Activated T-cell treated with anti-CD3 and anti-CD28 coated beads for 1 hour (primary cell): Measurements from ENCODE around the gene SEC23B.
"Not testable (repeated sequence)": the region's sequence is repeated elsewhere in the genome, so short reads cannot be mapped to it uniquely, and the experiment has no call there.

ENCODE experiments used
- DNase-seq: peaks from one replicate; pipeline ENCODE4 v3.0.0-alpha.2; 2020; ENCODE audit warnings: low read depth

Gene SEC23B

DNA sequence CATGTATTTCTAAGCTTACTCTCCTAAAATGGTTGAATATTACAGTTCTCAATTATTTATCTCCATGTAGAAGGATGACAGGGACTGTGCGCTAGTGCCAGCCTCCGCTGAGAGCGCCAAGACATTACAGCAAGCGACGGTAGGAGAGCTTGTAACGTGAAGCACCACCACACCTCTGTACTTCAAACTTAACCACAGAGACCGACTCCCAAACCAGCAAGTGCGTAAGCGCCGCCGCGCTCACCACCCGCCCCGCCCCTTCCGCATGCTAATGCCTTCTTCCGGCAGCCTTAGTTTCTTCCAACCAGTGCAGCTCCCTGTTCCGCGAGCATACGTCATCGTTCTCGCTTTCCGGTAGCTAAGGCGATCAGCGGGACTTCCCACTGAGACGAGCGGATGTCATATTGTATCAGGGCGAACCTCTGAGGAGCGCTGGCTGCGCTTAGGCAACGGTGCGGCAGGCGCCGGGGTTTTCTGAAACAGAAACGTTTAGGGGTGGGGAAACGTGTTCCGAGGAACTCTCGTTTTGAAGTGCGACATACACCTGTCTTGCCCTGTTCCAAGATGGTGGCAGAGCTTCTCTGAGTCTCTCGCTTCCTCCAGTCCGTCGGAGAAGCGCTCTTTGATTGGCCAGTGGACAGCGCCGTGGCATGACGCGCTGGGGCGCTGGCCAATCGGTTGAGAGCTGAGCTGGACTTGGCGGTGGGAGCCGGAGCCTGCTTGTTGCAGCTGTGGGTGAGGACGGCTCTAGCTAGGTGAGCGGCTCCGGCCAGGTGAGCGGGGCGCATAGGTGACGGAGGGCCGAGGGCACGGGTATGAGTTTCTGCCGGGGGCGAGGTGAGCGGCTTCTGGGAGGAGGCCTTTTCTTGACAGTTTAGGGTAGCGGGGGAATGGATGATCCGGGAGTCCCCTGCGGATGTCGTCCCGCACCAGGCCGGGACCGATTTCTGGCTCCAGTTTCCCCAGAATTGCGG is at the start of gene SEC23B:
Gene SEC23B (plus strand): TSS at position 723 of the 974 bp plus-strand sequence. CDS start 2,896 bp downstream, outside the sequence.
- DNase-seq = peak; percentile 96

DNA sequence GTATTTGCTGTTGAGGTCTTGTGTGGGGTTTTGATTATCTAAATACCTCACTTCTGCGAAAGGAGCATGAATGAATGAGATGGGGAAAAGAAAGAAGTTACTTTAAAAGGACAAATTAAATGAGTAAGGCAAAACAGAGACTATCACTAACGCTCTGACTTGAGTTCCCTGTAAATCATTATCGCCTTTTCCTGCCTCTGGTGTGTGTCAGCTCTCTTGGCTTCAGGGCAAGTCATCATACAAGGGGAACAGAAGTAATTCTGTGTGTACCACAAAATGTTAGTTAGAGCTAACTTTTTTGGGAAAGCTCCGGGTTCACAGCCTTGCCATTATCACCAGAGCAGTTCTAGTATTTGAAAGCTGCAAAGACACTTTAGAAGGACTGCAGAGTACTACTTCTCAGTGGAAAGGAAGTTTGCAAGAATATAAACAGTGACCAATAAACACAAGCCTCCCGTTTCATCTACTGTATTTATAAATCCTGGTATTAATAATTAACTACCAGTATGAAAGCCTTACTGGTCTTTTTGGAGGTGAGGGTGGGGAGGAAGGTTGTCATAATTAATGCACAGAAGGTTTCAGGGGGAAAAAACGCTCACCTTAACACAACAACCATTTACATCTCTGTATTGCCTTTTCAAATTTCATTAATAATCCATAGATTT is 42.1 kb upstream of the SEC23B start:
- no peak for DNase-seq

DNA sequence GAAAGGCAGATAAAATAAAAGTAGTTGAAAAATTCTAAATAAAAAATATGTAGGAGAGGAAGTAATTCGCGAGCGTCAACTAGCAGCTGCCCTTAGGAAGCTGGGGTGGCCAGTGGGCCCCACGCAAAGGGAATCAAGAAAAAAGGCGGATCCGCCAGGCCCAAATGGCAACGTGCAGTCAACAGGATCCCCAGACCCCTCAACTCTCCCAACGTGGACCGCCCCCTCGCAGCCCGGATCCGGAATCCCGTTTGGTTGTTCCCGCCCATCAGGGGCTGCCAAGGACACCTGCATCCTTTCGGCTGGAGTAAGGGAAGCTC is 41.2 kb upstream of the SEC23B start:
- DNase-seq = no peak

DNA sequence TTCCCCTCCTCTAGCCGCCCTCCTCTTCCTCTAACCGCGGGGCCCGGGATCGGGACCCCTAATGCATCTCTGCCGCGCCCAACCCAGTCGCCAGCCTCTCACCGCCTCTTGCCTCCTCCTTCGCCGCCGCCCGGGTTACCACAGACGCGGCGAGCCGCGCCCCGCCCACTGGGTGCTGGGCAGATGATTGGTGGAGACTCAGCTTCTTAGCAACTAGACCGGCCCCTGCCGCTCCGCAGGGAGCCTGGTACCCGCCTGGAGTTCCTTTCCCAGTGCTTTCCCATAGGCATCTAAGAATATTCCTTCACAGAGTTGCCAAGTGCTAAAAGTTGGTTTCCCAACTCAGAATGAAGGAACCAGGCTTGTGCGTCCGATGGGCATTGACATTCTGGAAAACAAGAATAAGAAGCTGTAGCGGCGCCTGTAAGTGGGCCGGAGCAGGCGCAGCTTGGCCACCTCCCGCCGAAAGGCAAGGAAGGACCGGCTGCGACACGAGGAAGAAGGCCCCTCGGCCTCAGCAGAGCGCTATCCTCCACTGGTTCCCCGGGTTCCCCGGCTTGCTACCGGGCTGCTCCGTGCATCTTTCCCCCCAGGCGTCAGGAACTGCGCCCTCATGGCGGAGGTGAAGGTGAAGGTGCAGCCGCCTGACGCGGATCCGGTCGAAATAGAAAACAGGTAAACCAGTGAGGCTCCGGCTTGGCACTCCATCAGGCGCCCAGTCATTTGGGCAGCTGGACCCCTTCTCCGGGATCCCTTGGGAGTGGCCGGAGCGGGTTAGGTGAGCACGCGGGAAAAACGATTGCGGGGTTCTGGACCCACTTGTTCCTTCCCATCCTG is 40.6 kb upstream of the SEC23B start, which contains the start of the genes DZANK1 and POLR3F:
Gene DZANK1 (minus strand): TSS at position 137 of the 837 bp plus-strand sequence. CDS start 1,672 bp downstream, outside the sequence.
Gene POLR3F (plus strand): TSS at position 497 of the 837 bp plus-strand sequence. CDS start 117 bp downstream, at position 614.
- DNase-seq = peak; percentile 89

DNA sequence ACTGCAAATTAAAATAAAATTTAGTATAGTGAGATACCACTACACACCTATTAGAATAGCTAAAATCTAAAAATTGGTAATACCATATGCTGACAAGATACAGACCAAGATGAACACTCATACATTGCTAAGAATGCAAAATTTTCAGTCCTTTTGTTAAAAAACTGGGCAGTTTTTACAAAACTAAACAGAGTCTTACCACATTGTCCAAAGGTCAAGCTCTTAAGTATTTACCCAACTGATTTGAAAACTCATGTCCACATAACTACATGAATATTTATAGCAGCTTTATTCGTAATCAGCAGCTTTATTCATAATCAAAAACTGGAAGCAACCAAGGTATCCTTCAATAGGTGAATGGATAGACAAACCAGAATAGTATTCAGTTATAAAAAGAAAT is 30.5 kb upstream of the SEC23B start:
- DNase-seq = no peak

DNA sequence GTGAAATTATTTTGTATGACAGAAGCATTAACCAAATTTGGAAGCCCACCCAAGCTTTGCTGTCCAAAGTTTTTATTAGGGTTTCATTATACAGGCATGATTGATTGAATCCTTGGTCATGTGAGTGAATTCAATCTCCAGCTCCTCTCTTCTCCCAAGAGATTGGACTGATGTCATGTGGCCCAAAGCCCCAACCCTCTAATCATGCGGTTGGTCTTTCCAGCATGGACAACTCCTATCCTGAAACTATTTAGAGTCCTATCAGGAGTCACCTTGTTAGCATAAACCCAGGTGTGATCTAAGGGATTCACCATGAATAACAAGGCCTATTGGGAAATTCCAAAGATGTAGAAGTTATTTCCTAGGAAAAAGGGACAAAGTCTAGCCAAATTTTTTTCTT is 29.9 kb upstream of the SEC23B start:
- no peak for DNase-seq

DNA sequence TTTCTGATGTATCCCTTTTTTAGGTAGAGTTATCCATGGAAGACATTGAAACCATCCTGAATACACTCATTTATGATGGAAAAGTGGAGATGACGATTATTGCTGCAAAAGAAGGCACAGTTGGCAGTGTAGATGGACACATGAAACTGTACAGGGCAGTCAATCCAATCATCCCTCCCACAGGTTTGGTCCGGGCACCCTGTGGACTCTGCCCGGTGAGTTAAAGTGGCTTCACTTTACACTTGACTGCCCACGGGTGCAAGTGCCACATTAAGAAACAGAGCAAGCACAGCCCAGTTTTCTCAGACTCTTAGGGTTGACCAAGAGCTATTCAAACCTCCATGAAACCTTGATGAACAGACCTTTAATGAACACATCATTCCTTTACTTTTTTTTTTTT is 26.1 kb upstream of the SEC23B start:
- DNase-seq = no peak

DNA sequence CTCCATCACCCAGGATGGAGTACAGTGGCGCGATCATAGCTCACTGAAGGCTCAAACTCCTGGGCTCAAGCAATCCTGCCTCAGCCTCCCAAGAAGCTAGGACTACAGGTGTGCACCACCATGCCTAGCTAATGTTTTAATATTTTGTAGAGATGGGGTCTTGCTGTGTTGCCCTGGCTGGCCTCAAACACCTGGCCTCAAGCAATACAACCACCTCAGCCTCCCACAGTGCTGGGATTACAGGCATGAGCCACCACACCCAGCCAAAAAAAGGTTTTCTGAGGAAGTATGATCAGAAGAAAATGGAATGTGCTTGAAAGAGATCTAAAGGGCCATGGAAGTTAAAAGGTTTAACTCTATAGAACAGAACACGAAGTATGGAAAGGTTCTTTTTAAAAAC is 19.4 kb upstream of the SEC23B start:
- DNase-seq = no peak

DNA sequence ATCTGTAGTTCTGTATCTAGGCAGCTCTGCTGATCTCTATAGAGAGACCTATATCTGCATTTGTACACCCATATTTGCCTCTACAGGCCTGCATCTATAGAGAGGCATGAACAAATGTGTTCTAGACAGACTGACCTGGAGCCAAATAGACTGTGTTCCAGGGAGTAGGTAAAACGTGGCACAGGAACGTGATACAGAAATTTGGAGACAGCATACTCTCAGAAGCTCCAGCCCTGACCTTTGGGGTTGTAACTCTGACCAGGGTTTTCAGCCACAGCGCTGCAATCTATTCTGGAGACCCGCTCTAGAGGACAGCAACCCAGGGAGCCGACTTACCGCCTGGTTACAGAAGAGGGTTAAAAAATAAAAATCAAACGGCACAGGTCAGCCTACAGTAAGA is 11.7 kb upstream of the SEC23B start:
- DNase-seq = no peak

DNA sequence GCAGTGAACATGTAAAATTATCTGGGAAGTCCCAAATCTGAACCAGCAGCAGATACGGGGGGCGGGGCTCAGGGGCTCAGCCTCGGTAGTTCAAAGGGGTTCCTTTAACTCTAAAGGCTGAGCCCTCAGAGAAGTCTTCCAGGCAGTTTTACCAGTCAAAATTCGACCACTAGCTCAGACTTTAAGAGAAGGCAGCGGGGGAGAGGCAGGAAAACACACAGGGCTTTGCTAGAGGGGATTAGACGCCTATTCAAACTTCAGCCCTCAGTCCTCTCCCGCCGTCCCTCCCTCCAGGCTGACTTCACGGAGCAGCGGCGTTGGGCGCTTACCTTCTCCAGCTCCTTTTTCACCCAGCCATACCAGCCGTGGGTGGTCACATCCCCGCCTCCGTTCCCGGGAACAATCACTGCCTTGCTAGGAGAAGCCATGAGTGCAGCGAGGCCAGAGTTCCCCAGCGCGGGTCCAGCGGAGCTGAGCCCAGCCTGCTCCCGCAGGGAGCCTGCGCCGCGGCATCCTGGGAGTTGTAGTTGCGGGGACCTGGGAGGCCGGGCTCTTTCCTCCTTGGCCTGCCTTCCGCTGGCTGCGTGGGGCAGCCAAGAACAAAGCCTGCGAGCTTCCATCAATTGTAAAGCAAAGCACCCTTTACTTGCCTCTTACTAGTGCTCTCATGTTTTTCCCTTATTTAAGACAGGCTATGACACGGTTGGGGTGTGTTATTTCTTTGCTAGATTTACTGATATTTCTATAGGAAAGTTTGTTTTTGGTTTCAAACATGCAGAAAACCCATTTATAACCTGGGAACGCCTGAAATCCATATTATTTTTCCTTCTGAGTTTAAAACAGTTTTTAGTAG is 10.8 kb upstream of the SEC23B start, which contains the start of gene RBBP9:
Gene RBBP9 (minus strand): TSS at position 486 of the 853 bp plus-strand sequence. CDS start 58 bp downstream, at position 428.
- DNase-seq = peak; percentile 61

DNA sequence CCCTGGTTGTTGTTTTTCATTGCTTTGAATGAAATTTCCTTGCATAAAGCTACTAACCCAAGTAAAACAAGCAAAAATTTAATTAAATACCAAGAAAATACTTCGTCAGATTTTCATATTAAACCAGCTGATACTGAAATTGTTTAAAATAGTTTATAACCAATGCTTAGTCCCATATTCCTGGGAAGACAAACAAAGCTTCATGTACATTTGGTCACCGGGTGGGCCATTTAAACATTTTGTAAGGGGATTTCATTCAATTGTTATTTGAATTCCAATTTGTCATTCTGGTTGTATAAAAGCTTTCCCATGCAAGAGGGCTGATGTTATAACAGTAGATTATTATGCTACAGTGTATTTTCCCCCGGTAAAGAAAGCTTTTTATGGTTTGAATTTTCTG is 10.1 kb upstream of the SEC23B start:
- DNase-seq = no peak

DNA sequence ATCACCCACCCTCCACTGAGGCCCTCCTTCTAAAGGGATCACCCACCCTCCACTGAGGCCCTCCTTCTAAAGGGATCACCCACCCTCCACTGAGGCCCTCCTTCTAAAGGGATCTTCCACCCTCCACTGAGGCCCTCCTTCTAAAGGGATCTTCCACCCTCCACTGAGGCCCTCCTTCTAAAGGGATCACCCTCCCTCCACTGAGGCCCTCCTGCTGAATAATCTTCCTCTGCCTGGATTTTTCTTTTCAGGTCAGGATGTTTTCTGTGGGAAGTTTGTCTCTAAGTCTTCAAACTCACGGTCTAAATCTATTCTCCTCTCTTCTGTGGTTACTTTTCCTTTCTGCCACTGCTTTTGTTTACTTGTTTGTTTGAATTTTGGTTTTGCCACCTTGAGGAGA is 6.1 kb upstream of the SEC23B start:
- DNase-seq = not testable (repeated sequence)

DNA sequence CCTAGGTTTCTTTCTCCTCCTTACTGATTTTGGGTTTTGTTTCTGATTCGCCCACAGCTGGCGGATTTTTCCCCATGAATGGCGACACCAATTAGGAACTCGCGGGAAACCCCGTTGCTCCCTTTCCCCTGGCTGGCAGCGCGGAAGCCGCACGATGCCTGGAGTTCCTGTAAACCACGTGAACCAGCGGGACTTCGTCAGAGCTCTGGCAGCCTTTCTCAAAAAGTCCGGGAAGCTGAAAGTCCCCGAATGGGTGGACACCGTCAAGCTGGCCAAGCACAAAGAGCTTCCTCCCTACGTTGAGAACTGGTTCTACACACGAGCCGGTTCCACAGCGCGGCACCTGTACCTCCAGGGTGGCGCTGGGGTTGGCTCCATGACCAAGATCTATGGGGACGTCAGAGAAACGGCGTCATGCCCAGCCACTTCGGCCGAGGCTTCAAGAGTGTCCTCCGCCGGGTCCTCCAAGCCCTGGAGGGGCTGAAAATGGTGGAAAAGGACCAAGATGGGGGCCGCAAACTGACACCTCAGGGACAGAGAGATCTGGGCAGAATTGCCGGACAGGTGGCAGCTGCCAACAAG is 3.2 kb upstream of the SEC23B start:
- no peak for DNase-seq

DNA sequence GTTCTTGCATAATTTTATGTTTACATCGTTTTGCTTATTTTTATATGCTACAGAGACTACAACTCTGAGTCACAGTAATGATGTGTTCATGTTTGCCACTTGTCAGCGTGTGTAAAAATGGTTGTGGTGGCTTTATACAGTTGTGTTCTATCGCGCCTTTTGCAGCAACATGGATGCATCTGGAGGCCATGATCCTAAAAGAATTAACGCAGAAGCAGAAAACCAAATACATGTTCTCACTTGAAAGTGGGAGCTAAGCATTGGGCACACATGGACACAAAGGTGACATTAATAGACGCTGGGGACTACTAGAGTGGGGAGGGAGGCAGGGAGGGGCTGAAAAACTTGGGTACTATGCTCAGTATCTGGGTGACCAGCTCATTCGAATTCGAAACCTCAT is 996 bp upstream of the SEC23B start:
- peak; percentile 2 for DNase-seq

DNA sequence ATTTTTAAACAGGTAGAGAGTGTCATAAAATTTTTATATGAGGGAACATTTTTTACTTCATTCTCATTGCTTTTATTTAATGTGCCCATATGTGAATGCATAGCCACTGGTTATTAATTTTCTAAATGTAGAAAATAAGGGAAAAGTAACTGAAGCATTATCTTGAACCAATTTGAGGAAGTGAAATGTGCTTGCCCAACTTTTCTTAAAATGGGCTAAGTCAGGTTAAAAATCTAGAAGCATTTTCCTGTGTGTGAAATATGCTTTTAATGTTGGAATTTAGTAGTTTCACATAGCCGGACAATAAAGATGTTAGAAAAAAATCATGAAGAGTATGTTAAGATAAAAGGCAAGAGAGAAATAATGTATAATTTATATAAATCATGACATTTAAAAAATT is 3.8 kb downstream of the SEC23B start:
- no peak for DNase-seq

DNA sequence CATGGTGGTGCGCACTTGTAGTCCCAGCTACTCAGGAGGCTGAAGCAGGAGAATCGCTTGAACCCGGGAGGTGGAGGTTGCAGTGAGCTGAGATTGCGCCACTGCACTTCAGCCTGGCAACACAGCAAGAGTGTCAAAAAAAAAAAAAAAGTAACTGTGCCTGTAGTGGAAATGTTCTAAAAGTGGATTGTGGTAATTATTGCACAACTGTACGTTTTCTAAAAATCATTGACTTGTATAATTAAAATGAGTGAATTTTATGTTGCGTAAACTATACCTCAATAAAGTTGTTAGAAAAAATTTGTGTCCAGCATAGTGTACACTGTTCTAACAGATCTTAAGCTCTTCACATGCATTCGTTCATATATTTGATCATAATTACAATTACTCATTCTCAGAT is 5.5 kb downstream of the SEC23B start:
- no peak for DNase-seq

DNA sequence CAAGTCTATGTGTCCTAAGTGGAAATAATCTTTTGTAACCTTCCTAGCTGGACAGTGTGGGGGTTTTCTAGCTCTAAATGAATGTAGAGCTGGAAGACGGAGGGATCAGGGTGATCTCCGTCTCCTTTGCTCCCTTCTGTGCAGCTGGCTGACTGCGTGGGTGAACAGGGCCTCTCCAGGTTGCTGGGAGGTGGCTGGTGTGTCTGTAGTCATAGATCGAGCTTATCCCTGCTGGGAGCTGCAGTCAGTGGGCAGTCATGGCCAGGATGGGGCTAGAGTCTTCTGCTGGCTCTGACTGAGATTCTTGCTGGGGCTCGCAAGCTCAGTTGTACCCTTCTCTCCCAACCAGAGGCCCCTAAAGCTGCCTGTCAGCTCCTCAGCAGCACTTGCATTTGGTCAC is 6.4 kb downstream of the SEC23B start:
- no peak for DNase-seq

DNA sequence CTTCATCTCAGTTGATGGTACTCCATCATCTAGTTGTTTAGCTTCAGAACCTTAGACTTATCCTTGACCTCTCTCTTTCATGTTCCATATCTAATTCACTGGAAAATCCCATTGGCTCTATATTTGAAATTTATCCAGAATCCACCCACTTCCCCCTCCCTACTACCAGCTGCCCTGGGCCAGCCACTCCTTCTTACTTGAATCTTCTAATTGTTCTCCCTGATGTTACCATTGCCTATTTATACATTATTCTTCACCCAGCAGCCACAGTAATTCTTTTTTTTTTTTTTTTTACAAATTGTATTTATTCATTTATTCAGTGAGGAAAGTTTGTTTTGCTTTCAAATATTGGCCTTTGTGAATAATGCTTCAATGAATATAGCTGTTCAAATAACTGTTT is 8.2 kb downstream of the SEC23B start:
- no peak for DNase-seq

DNA sequence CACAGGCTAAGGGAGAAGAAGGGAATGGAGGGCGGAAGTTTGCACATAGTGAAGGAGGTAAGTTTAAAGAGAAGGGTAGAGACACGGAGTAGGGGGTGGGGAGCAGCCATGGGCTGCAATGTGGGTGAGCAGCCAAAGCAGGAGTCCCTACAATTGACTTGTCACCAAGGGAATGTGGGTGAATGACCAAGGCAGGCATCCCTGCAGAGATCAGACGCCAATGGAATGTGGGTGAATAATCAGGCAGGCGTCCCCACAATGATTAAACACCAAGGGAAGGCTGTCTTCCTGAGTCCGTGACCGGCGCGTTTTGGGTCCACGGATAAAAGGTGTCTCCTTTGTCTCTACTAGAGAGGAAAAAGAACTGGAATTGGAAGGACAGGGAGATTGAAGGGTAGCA is 14.3 kb downstream of the SEC23B start:
- not testable (repeated sequence) for DNase-seq

DNA sequence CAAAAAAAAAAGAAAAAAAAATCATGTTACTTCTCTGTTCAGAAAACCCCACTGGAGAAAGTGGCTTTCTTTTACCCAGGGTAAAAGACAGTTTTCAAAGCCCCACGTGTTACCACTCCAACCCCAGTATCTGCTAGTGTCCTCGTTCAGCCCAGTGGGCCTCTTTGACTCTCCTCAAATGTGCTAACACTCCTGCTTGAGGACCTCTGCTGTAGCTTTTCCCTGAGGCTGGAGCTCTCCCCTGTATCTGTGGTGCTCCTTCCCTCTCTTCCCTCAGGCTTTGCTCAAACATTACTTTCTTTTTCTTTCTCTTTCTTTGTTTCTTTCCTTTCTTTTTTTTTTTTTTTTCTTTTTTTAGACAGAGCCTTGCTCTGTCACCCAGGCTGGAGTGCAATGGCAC is 15.3 kb downstream of the SEC23B start:
- no peak for DNase-seq

DNA sequence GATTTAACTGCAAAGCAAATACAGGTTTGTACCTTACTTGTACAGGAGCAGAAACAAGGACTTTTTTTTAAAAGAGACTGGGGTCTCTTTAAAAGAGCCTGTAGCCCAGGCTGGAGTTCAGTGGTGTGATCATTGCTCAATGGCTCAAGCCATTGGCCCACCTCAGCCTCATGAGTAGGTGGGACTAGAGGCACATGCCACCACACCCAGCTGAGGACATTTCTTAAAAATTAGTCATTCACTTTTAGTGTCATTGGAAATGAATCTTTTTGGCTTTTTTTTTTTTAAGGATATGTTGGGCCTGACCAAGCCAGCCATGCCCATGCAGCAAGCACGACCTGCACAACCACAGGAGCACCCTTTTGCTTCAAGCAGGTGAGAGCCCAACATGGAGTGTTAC is 16.9 kb downstream of the SEC23B start:
- DNase-seq = no peak
